ENCODE data around the gene CCDC38. TPM values are rescaled to one million over a fixed set of nuclear protein-coding genes. Genes with fewer than 3 reads are reported as not detected.

CCDC38 gene
- total and polyA plus RNA-seq, 2 experiments from 2014 or later: not detected

- Histone ChIP-seq H3K36me3 (replicated peaks; ENCODE audit: insufficient read depth, low read depth) (no peaks in the 10 kb centered on the region), H2AFZ (no peak overlapping the region), H3K4me2 (no peak overlapping the region), H3K4me3 (no peak overlapping the region), H3K9me2 (replicated peaks; ENCODE audit: insufficient read depth) (no peaks in the 10 kb centered on the region), H3K4me1 (ENCODE audit: insufficient read depth) (peaks cover 9% of the 10 kb centered on the region), H3K79me2 (no peaks in the 10 kb centered on the region), H3K27me3 (no peaks in the 10 kb centered on the region), H4K20me1 (ENCODE audit: insufficient read depth, poor library complexity, severe bottlenecking) (no peaks in the 10 kb centered on the region), H3K27ac (no peak overlapping the region), H3K9me3 (ENCODE audit: low read depth) (peaks cover 7% of the 10 kb centered on the region)
- no peak for DNase-seq (ENCODE audit: low spot score)
- no peak for TF ChIP-seq EZH2phosphoT487 (IDR thresholded peaks at IDR 0.05; ENCODE audit: low read depth, severe bottlenecking, unreplicated experiment)
- TF ChIP-seq, protein P1, sequence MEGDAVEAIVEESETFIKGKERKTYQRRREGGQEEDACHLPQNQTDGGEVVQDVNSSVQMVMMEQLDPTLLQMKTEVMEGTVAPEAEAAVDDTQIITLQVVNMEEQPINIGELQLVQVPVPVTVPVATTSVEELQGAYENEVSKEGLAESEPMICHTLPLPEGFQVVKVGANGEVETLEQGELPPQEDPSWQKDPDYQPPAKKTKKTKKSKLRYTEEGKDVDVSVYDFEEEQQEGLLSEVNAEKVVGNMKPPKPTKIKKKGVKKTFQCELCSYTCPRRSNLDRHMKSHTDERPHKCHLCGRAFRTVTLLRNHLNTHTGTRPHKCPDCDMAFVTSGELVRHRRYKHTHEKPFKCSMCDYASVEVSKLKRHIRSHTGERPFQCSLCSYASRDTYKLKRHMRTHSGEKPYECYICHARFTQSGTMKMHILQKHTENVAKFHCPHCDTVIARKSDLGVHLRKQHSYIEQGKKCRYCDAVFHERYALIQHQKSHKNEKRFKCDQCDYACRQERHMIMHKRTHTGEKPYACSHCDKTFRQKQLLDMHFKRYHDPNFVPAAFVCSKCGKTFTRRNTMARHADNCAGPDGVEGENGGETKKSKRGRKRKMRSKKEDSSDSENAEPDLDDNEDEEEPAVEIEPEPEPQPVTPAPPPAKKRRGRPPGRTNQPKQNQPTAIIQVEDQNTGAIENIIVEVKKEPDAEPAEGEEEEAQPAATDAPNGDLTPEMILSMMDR (IDR thresholded peaks at IDR 0.05; ENCODE audit: poor library complexity): no peak
- TF ChIP-seq EZH2 (IDR thresholded peaks at IDR 0.05; ENCODE audit: borderline replicate concordance): no peak
- WGBS (ENCODE audit: low lambda C conversion rate, missing lambda C conversion rate): 82% methylated on average over 1 of the region's 1 CpG
Measured at GRCh38 chr12:95880895-95881294, 61.5 kb downstream of the CCDC38 start.

DNA sequence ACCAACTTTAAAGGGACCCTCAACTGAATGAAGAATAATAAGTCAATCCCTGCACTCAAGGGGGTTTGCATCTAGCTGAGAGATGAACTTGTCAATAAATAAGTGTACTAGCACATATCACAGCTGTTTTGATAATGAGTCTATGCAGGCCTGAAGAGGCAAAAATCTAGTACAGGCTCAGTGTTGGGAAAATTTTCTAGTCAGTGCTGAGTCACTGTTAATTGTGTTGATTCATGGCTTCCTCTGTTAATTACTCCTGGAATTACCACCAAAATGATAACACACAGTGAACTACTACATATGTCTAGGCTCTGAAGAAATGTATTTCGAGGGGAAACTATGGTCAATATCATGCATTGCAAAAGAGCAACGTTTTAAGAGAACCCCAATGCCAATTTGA lies 64.8 kb downstream of the CCDC38 start:
- no peaks in the 10 kb centered on the region for H3K27me3 ChIP-seq
- no peak overlapping the region for H3K4me2 ChIP-seq
- 82% methylated on average over 2 of the region's 2 CpGs for WGBS (ENCODE audit: low lambda C conversion rate, missing lambda C conversion rate)
- H2AFZ ChIP-seq: no peak overlapping the region
- no peaks in the 10 kb centered on the region for H3K9me2 ChIP-seq (replicated peaks; ENCODE audit: insufficient read depth)
- H4K20me1 ChIP-seq (ENCODE audit: insufficient read depth, poor library complexity, severe bottlenecking): no peaks in the 10 kb centered on the region
- no peak overlapping the region for H3K27ac ChIP-seq
- no peaks in the 10 kb centered on the region for H3K36me3 ChIP-seq (replicated peaks; ENCODE audit: insufficient read depth, low read depth)
- TF ChIP-seq, protein P1 (IDR thresholded peaks at IDR 0.05; ENCODE audit: poor library complexity): no peak
- TF ChIP-seq EZH2phosphoT487 (IDR thresholded peaks at IDR 0.05; ENCODE audit: low read depth, severe bottlenecking, unreplicated experiment) (no peak), EZH2 (IDR thresholded peaks at IDR 0.05; ENCODE audit: borderline replicate concordance) (no peak)
- no peak for DNase-seq (ENCODE audit: low spot score)
- no peak overlapping the region for H3K4me3 ChIP-seq
- H3K79me2 ChIP-seq: no peaks in the 10 kb centered on the region
- no peaks in the 10 kb centered on the region for H3K9me3 ChIP-seq (ENCODE audit: low read depth)
- peaks cover 9% of the 10 kb centered on the region for H3K4me1 ChIP-seq (ENCODE audit: insufficient read depth)

DNA sequence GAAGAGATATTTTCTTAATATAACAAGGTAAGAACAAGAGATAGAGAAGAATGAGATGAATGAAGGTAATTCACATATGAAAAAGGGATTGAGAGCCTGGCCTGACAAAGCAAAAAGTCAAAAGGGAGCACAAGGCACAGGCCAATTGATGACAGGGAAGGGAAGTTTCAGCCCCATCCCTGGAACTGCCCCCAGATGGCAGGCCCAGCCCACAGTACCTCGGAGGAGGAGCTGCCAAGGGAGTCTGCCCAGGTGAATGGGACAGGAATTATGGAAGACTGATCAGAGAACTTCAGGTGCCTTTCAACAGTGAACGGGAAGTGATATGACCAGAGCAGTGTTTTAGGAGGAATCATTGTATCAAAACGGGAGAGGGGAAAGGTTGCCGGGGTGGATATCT lies 68.0 kb downstream of the CCDC38 start:
- no peak for TF ChIP-seq EZH2phosphoT487 (IDR thresholded peaks at IDR 0.05; ENCODE audit: low read depth, severe bottlenecking, unreplicated experiment)
- TF ChIP-seq, protein P1 (IDR thresholded peaks at IDR 0.05; ENCODE audit: poor library complexity): no peak
- no peak for TF ChIP-seq EZH2 (IDR thresholded peaks at IDR 0.05; ENCODE audit: borderline replicate concordance)
- Histone ChIP-seq H4K20me1 (ENCODE audit: insufficient read depth, poor library complexity, severe bottlenecking) (no peaks in the 10 kb centered on the region), H3K27ac (no peak overlapping the region), H3K9me3 (ENCODE audit: low read depth) (no peaks in the 10 kb centered on the region), H3K27me3 (no peaks in the 10 kb centered on the region), H3K4me3 (no peak overlapping the region), H3K4me2 (no peak overlapping the region), H3K79me2 (no peaks in the 10 kb centered on the region), H3K4me1 (ENCODE audit: insufficient read depth) (no peaks in the 10 kb centered on the region), H3K36me3 (replicated peaks; ENCODE audit: insufficient read depth, low read depth) (no peaks in the 10 kb centered on the region), H3K9me2 (replicated peaks; ENCODE audit: insufficient read depth) (no peaks in the 10 kb centered on the region), H2AFZ (no peak overlapping the region)
- WGBS (ENCODE audit: low lambda C conversion rate, missing lambda C conversion rate): 78% methylated on average over 4 of the region's 4 CpGs
- DNase-seq (ENCODE audit: low spot score): no peak

GRCh38 chr12:95870897-95871296 lies 71.5 kb downstream of the CCDC38 start:
- no peaks in the 10 kb centered on the region for H3K27me3 ChIP-seq
- no peaks in the 10 kb centered on the region for H3K36me3 ChIP-seq (replicated peaks; ENCODE audit: insufficient read depth, low read depth)
- no peaks in the 10 kb centered on the region for H4K20me1 ChIP-seq (ENCODE audit: insufficient read depth, poor library complexity, severe bottlenecking)
- 45% methylated on average over 4 of the region's 4 CpGs for WGBS (ENCODE audit: low lambda C conversion rate, missing lambda C conversion rate)
- no peak overlapping the region for H3K4me3 ChIP-seq
- no peak overlapping the region for H2AFZ ChIP-seq
- H3K4me2 ChIP-seq: no peak overlapping the region
- no peaks in the 10 kb centered on the region for H3K9me3 ChIP-seq (ENCODE audit: low read depth)
- H3K9me2 ChIP-seq (replicated peaks; ENCODE audit: insufficient read depth): no peaks in the 10 kb centered on the region
- H3K4me1 ChIP-seq (ENCODE audit: insufficient read depth): no peaks in the 10 kb centered on the region
- H3K79me2 ChIP-seq: no peaks in the 10 kb centered on the region
- H3K27ac ChIP-seq: no peak overlapping the region
- TF ChIP-seq, protein P1 (IDR thresholded peaks at IDR 0.05; ENCODE audit: poor library complexity): no peak
- TF ChIP-seq EZH2phosphoT487 (IDR thresholded peaks at IDR 0.05; ENCODE audit: low read depth, severe bottlenecking, unreplicated experiment) (no peak), EZH2 (IDR thresholded peaks at IDR 0.05; ENCODE audit: borderline replicate concordance) (no peak)
- DNase-seq (ENCODE audit: low spot score): no peak

Data from hepatocyte (in vitro differentiated cells).